Neural cell (in vitro differentiated cells): ENCODE data around the gene ENPEP.

Experiments
- EP300 ChIP-seq: fragments of 450-650 bp; conservative IDR thresholded peaks from 2 replicates; pipeline ENCODE4 v1.6.1; 2014; ENCODE audit warnings: antibody characterized with exemption, mild to moderate bottlenecking, moderate library complexity; ENCODE audit not compliant: poor library complexity, severe bottlenecking
- EZH2 ChIP-seq: fragments of 200-600, 300-800 bp; shearing (Covaris generic), sonication (generic); IDR thresholded peaks from 2 replicates; pipeline ENCODE4 v1.6.1; 2014; ENCODE audit warnings: antibody characterized with exemption, low read length, borderline replicate concordance, mild to moderate bottlenecking; ENCODE audit not compliant: insufficient read depth, poor library complexity, severe bottlenecking
- TF ChIP-seq, protein P1 (sequence below): fragments of 450-650 bp; IDR thresholded peaks from 2 replicates; pipeline ENCODE4 v1.5.1; 2014; ENCODE audit warnings: antibody characterized with exemption, mild to moderate bottlenecking, moderate library complexity; ENCODE audit not compliant: poor library complexity, severe bottlenecking

DNA sequence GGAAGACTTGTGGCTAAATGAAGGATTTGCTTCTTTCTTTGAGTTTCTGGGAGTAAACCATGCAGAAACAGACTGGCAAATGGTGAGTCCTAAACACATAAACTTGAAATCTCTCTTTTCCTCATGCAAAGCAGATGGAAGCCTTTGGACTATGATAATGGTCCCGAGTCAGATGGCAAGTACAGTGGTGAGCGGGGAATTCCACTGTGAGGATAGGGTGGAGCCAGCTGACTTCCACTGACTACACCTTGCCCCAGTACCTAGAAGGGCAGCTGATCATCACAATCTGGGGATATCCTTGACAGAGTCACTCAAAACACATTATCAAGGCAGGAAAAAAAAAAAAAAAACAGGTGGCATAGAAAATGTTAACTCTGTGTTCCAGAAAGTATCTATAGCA lies 34.3 kb downstream of the ENPEP start:
- TF ChIP-seq, protein P1, sequence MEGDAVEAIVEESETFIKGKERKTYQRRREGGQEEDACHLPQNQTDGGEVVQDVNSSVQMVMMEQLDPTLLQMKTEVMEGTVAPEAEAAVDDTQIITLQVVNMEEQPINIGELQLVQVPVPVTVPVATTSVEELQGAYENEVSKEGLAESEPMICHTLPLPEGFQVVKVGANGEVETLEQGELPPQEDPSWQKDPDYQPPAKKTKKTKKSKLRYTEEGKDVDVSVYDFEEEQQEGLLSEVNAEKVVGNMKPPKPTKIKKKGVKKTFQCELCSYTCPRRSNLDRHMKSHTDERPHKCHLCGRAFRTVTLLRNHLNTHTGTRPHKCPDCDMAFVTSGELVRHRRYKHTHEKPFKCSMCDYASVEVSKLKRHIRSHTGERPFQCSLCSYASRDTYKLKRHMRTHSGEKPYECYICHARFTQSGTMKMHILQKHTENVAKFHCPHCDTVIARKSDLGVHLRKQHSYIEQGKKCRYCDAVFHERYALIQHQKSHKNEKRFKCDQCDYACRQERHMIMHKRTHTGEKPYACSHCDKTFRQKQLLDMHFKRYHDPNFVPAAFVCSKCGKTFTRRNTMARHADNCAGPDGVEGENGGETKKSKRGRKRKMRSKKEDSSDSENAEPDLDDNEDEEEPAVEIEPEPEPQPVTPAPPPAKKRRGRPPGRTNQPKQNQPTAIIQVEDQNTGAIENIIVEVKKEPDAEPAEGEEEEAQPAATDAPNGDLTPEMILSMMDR = no peak
- TF ChIP-seq EZH2 = no peak
- TF ChIP-seq EP300 = no peak
